ENCODE results near the gene ARRDC5.

ARRDC5 gene

DNA sequence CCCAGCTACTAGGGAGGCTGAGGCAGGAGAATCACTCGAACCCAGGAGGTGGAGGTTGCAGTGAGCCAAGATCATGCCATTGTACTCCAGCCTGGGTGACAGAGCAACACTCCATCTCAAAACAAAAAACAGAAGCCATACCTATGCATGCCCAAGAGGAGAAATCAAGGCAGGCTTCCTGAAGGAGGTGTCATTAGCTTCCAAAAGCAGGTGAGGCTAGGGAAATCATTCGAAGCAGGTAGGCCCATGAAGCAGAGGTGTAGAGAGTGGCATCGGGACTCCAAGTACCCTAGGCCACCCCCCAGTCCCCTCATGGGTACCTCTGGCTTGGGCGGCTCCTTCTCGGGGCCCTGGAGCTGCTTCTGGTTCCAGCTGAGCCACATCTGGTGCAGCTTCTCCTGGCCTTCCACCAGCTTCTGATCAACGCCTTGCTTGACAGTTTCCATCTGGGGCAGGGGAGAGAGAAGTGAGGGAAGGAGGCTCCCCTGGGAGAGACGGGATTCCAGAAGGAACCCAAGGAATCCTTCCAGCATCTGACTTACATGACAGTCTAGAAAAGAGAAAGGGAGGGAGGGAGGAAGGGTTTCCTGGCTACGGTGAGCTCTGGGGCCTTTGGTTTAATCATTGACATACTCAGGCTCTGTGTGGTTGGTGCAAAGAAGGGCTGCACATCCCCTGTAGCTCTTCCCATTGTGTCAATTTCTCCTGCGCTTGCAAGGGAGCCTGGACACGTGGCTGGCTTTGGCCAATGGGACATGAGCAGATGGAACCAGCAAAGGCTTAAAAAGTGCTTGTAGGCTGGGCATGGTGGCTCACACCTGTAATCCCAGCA is 58.1 kb downstream of the ARRDC5 start:
- H3K36me3 ChIP-seq (replicated peaks; ENCODE audit: insufficient read depth, low read length): no peaks in the 10 kb centered on the region
- H3K4me3 ChIP-seq (ENCODE audit: low read length): no peak overlapping the region
- no peak for DNase-seq
- TF ChIP-seq, protein P1, sequence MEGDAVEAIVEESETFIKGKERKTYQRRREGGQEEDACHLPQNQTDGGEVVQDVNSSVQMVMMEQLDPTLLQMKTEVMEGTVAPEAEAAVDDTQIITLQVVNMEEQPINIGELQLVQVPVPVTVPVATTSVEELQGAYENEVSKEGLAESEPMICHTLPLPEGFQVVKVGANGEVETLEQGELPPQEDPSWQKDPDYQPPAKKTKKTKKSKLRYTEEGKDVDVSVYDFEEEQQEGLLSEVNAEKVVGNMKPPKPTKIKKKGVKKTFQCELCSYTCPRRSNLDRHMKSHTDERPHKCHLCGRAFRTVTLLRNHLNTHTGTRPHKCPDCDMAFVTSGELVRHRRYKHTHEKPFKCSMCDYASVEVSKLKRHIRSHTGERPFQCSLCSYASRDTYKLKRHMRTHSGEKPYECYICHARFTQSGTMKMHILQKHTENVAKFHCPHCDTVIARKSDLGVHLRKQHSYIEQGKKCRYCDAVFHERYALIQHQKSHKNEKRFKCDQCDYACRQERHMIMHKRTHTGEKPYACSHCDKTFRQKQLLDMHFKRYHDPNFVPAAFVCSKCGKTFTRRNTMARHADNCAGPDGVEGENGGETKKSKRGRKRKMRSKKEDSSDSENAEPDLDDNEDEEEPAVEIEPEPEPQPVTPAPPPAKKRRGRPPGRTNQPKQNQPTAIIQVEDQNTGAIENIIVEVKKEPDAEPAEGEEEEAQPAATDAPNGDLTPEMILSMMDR (IDR thresholded peaks at IDR 0.05; ENCODE audit: low read length): no peak
- TF ChIP-seq EZH2 (optimal IDR thresholded peaks at IDR 0.05; ENCODE audit: low read depth, low read length) (no peak), EZH2phosphoT487 (IDR thresholded peaks at IDR 0.05; ENCODE audit: low read length) (no peak)
- H3K27me3 ChIP-seq (replicated peaks; ENCODE audit: insufficient read depth, low read length): no peaks in the 10 kb centered on the region
- H3K9me2 ChIP-seq (replicated peaks; ENCODE audit: insufficient read depth, low read length): no peaks in the 10 kb centered on the region
- H3K79me2 ChIP-seq (ENCODE audit: low read length): no peaks in the 10 kb centered on the region
- no peaks in the 10 kb centered on the region for H3K9me3 ChIP-seq (replicated peaks; ENCODE audit: insufficient read depth, low read length)
- H2AFZ ChIP-seq (ENCODE audit: low read length): no peak overlapping the region
- no peaks in the 10 kb centered on the region for H4K20me1 ChIP-seq (ENCODE audit: insufficient read depth, low read length)
- H3F3A ChIP-seq (ENCODE audit: insufficient read depth, low read length): no peaks in the 10 kb centered on the region
- no peaks in the 10 kb centered on the region for H3K4me1 ChIP-seq (ENCODE audit: low read length)
- no peak overlapping the region for H3K27ac ChIP-seq (ENCODE audit: low read length)
- H3K4me2 ChIP-seq (ENCODE audit: low read depth, low read length): no peak overlapping the region
- no peak overlapping the region for H3K9ac ChIP-seq (ENCODE audit: low read length)

DNA sequence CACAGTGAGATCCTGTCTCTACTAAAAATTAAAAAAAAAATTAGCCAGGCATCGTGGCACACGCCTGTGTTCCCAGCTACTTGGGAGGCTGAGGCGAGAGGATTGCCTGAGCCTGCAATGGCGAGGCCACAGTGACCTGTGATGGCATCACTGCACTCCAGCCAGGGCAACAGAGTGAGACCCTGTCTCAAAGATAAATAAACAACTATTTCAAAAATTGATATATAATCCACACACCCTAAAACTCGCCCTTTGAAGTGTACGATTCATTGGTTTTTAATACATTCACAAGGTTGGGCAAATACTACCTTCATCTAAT is 59.1 kb downstream of the ARRDC5 start:
- DNase-seq: no peak
- no peak overlapping the region for H3K9ac ChIP-seq (ENCODE audit: low read length)
- no peak overlapping the region for H3K4me2 ChIP-seq (ENCODE audit: low read depth, low read length)
- no peaks in the 10 kb centered on the region for H3K36me3 ChIP-seq (replicated peaks; ENCODE audit: insufficient read depth, low read length)
- H3K27ac ChIP-seq (ENCODE audit: low read length): no peak overlapping the region
- no peaks in the 10 kb centered on the region for H3K9me2 ChIP-seq (replicated peaks; ENCODE audit: insufficient read depth, low read length)
- TF ChIP-seq, protein P1 (IDR thresholded peaks at IDR 0.05; ENCODE audit: low read length): no peak
- no peak for TF ChIP-seq EZH2 (optimal IDR thresholded peaks at IDR 0.05; ENCODE audit: low read depth, low read length)
- no peak for TF ChIP-seq EZH2phosphoT487 (IDR thresholded peaks at IDR 0.05; ENCODE audit: low read length)
- no peaks in the 10 kb centered on the region for H4K20me1 ChIP-seq (ENCODE audit: insufficient read depth, low read length)
- no peaks in the 10 kb centered on the region for H3K4me1 ChIP-seq (ENCODE audit: low read length)
- H3K79me2 ChIP-seq (ENCODE audit: low read length): no peaks in the 10 kb centered on the region
- no peak overlapping the region for H3K4me3 ChIP-seq (ENCODE audit: low read length)
- H3K27me3 ChIP-seq (replicated peaks; ENCODE audit: insufficient read depth, low read length): no peaks in the 10 kb centered on the region
- no peaks in the 10 kb centered on the region for H3F3A ChIP-seq (ENCODE audit: insufficient read depth, low read length)
- H3K9me3 ChIP-seq (replicated peaks; ENCODE audit: insufficient read depth, low read length): no peaks in the 10 kb centered on the region
- no peak overlapping the region for H2AFZ ChIP-seq (ENCODE audit: low read length)
